GM19099 (cell line): Measurements from ENCODE around the gene PPP2R5C.

ENCODE experiments used
- POLR2A ChIP-seq: IDR thresholded peaks from 3 replicates; pipeline ENCODE4 v1.6.1; 2011; ENCODE audit warnings: low read depth; ENCODE audit not compliant: insufficient read length; ENCODE audit errors: extremely low read depth

The PPP2R5C gene

GRCh38 chr14:101963656-101964296 lies 202.3 kb downstream of the PPP2R5C start:
- no peak for TF ChIP-seq POLR2A

GRCh38 chr14:101964297-101965180 lies 203.0 kb downstream of the PPP2R5C start, which contains the start of gene DYNC1H1:
Gene DYNC1H1, plus strand, starts transcription at chr14:101964573. Its CDS starts 119 bp downstream, at chr14:101964692.
- TF ChIP-seq POLR2A = peak; percentile 96

- TF ChIP-seq POLR2A = peak; percentile 27
Measured at GRCh38 chr14:101965181-101965544, 203.7 kb downstream of the PPP2R5C start.

GRCh38 chr14:101965770-101966722 lies 204.5 kb downstream of the PPP2R5C start:
- TF ChIP-seq POLR2A = no peak

- TF ChIP-seq POLR2A = no peak
Measured at GRCh38 chr14:101966742-101967141, 205.2 kb downstream of the PPP2R5C start.

- no peak for TF ChIP-seq POLR2A
Measured at GRCh38 chr14:101968186-101968585, 206.7 kb downstream of the PPP2R5C start.

- TF ChIP-seq POLR2A = no peak
Measured at GRCh38 chr14:101969481-101969880, 208.0 kb downstream of the PPP2R5C start.

- TF ChIP-seq POLR2A = no peak
Measured at GRCh38 chr14:101970830-101971400, 209.4 kb downstream of the PPP2R5C start.

GRCh38 chr14:101972126-101972866 lies 210.8 kb downstream of the PPP2R5C start:
- TF ChIP-seq POLR2A = no peak

- TF ChIP-seq POLR2A = no peak
Measured at GRCh38 chr14:101973356-101973755, 211.8 kb downstream of the PPP2R5C start.

GRCh38 chr14:101975231-101975630 lies 213.7 kb downstream of the PPP2R5C start:
- TF ChIP-seq POLR2A = no peak
